ENCODE results near the gene LEMD2. TPM values are rescaled to one million over a fixed set of nuclear protein-coding genes. Genes with fewer than 3 reads are reported as not detected.

Gene LEMD2
- polyA plus RNA-seq, 3 donors, result 11.4 to 59.5 (median 13.8) TPM

GRCh38 chr6:33781131-33781975 is 7.6 kb downstream of the LEMD2 start:
- no peaks in the 10 kb centered on the region for H3K9me3 Mint-ChIP-seq
- H3K4me3 Mint-ChIP-seq, result no peak overlapping the region
- peaks cover 15% of the 10 kb centered on the region for H3K4me1 Mint-ChIP-seq
- DNase-seq, result no peak
- peaks cover 88 to 99% of the 10 kb centered on the region in 2 donors for H3K36me3 ChIP-seq (replicated peaks in 1 of 2; ENCODE audit: control insufficient read depth in 1 of 2, insufficient read depth in 2 of 2, low read length in 2 of 2)
- TF ChIP-seq, protein P1, sequence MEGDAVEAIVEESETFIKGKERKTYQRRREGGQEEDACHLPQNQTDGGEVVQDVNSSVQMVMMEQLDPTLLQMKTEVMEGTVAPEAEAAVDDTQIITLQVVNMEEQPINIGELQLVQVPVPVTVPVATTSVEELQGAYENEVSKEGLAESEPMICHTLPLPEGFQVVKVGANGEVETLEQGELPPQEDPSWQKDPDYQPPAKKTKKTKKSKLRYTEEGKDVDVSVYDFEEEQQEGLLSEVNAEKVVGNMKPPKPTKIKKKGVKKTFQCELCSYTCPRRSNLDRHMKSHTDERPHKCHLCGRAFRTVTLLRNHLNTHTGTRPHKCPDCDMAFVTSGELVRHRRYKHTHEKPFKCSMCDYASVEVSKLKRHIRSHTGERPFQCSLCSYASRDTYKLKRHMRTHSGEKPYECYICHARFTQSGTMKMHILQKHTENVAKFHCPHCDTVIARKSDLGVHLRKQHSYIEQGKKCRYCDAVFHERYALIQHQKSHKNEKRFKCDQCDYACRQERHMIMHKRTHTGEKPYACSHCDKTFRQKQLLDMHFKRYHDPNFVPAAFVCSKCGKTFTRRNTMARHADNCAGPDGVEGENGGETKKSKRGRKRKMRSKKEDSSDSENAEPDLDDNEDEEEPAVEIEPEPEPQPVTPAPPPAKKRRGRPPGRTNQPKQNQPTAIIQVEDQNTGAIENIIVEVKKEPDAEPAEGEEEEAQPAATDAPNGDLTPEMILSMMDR (IDR thresholded peaks at IDR 0.05), result no peak
- H3K27me3 ChIP-seq (ENCODE audit: control insufficient read depth in 2 of 2, insufficient read depth in 2 of 2, low read length in 2 of 2), result no peaks in the 10 kb centered on the region
- no peak overlapping the region for H2AFZ ChIP-seq (ENCODE audit: insufficient read depth, low read depth, low read length, poor library complexity, severe bottlenecking)
- H3K4me1 ChIP-seq (ENCODE audit: control insufficient read depth in 1 of 2, insufficient read depth in 2 of 2, low read length in 2 of 2), result peaks cover 0 to 1% of the 10 kb centered on the region in 2 donors
- no peak overlapping the region for H3K4me2 ChIP-seq (replicated peaks; ENCODE audit: extremely low read depth, low read length, poor library complexity, severe bottlenecking)
- peaks cover 96% of the 10 kb centered on the region in 2 donors for H3K36me3 Mint-ChIP-seq
- H4K20me1 ChIP-seq (ENCODE audit: insufficient read depth, low read length), result peaks cover 83% of the 10 kb centered on the region
- no peak overlapping the region for H3K27ac Mint-ChIP-seq
- no peaks in the 10 kb centered on the region for H3K9me3 ChIP-seq (replicated peaks in 1 of 2; ENCODE audit: control insufficient read depth in 1 of 2, insufficient read depth in 1 of 2, low read length in 2 of 2)
- 96% methylated on average over 15 of the region's 16 CpGs for WGBS (ENCODE audit: insufficient coverage)
- H3K27me3 Mint-ChIP-seq (ENCODE audit: low read depth in 3 of 3), result peaks cover 0 to 3% (median 1%) of the 10 kb centered on the region in 3 donors
- no peak overlapping the region for H3K9ac ChIP-seq (ENCODE audit: insufficient read depth, low read length, poor library complexity, severe bottlenecking)
- intact Hi-C loops (cut with micrococcal nuclease), result no loop called here
- H3K27ac ChIP-seq (ENCODE audit: low read depth in 1 of 2, low read length in 2 of 2), result no peak overlapping the region
- peaks cover 33% of the 10 kb centered on the region for H3K79me2 ChIP-seq (ENCODE audit: insufficient read depth, low read length)
- H3K4me3 ChIP-seq (replicated peaks in 1 of 3; ENCODE audit: low read depth in 2 of 3, low read length in 3 of 3), result no peak overlapping the region

GRCh38 chr6:33779895-33780294 is 9.0 kb downstream of the LEMD2 start:
- Histone ChIP-seq H3K9ac (ENCODE audit: insufficient read depth, low read length, poor library complexity, severe bottlenecking) (no peak overlapping the region), H3K4me1 (ENCODE audit: control insufficient read depth in 1 of 2, insufficient read depth in 2 of 2, low read length in 2 of 2) (no peaks in the 10 kb centered on the region), H3K27ac (ENCODE audit: low read depth in 1 of 2, low read length in 2 of 2) (no peak overlapping the region), H4K20me1 (ENCODE audit: insufficient read depth, low read length) (peaks cover 76% of the 10 kb centered on the region), H3K4me3 (replicated peaks in 1 of 3; ENCODE audit: low read depth in 2 of 3, low read length in 3 of 3) (no peak overlapping the region), H3K79me2 (ENCODE audit: insufficient read depth, low read length) (peaks cover 19% of the 10 kb centered on the region), H3K4me2 (replicated peaks; ENCODE audit: extremely low read depth, low read length, poor library complexity, severe bottlenecking) (no peak overlapping the region), H3K36me3 (replicated peaks in 1 of 2; ENCODE audit: control insufficient read depth in 1 of 2, insufficient read depth in 2 of 2, low read length in 2 of 2) (peaks cover 99% of the 10 kb centered on the region in 2 donors), H2AFZ (ENCODE audit: insufficient read depth, low read depth, low read length, poor library complexity, severe bottlenecking) (no peak overlapping the region), H3K27me3 (ENCODE audit: control insufficient read depth in 2 of 2, insufficient read depth in 2 of 2, low read length in 2 of 2) (no peaks in the 10 kb centered on the region), H3K9me3 (replicated peaks in 1 of 2; ENCODE audit: control insufficient read depth in 1 of 2, insufficient read depth in 1 of 2, low read length in 2 of 2) (no peaks in the 10 kb centered on the region)
- Mint-ChIP-seq H3K9me3 (no peaks in the 10 kb centered on the region), H3K27ac (peak overlapping the region in 1 of 7 donors; percentile 44), H3K36me3 (peaks cover 98% of the 10 kb centered on the region in 2 donors), H3K4me1 (peaks cover under 1% of the 10 kb centered on the region), H3K4me3 (no peak overlapping the region), H3K27me3 (ENCODE audit: low read depth in 3 of 3) (peaks cover 0 to 3% (median 0%) of the 10 kb centered on the region in 3 donors)
- TF ChIP-seq, protein P1 (IDR thresholded peaks at IDR 0.05), result no peak
- WGBS (ENCODE audit: insufficient coverage), result 98% methylated on average over 11 of the region's 14 CpGs
- intact Hi-C loops (cut with micrococcal nuclease), result loop anchor here (5.0 to 10.0 kb wide), 2 partner anchors 37 to 375 kb away; no protein-coding TSS in a partner anchor
- DNase-seq, result no peak

Data from CD14-positive monocyte (primary cell).